Measurements from ENCODE around the gene PCBD1.

DNA sequence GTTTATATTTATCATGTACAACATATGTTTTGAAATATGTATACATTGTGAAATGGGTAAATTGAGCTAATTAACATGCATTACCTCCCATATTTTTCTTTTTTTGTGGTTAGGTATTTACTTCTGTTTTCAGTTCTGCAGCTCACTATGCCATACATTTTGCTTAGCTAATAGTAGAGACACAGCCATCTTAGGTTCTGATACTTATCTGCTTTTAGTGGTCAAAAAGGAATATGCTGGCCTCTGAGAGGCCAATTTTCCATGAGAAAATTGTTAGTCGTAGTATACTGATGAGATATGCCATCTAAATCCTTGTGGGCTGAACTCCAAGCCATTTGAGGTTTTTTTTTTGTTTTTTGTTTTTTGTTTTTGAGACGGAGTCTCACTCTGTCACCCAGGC is 41.6 kb downstream of the PCBD1 start:
- TF ChIP-seq POLR2A (IDR thresholded peaks at IDR 0.05): no peak
- TF ChIP-seq, protein P1, sequence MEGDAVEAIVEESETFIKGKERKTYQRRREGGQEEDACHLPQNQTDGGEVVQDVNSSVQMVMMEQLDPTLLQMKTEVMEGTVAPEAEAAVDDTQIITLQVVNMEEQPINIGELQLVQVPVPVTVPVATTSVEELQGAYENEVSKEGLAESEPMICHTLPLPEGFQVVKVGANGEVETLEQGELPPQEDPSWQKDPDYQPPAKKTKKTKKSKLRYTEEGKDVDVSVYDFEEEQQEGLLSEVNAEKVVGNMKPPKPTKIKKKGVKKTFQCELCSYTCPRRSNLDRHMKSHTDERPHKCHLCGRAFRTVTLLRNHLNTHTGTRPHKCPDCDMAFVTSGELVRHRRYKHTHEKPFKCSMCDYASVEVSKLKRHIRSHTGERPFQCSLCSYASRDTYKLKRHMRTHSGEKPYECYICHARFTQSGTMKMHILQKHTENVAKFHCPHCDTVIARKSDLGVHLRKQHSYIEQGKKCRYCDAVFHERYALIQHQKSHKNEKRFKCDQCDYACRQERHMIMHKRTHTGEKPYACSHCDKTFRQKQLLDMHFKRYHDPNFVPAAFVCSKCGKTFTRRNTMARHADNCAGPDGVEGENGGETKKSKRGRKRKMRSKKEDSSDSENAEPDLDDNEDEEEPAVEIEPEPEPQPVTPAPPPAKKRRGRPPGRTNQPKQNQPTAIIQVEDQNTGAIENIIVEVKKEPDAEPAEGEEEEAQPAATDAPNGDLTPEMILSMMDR (IDR thresholded peaks at IDR 0.05 in 4 of 5, conservative IDR thresholded peaks at IDR 0.05 in 1 of 5): no peak

Measured in gastrocnemius medialis (tissue), 4 donors.